Body of pancreas (tissue), 4 donors: Measurements from ENCODE around the gene IDH2. TPM values are rescaled to one million over a fixed set of nuclear protein-coding genes. Genes with fewer than 3 reads are reported as not detected.
A peak's percentile ranks its signal among the peaks of the same experiment; 100 is the strongest.

Experiments
- ATAC-seq: fragments of 150-250 bp; one replicate; pipeline ENCODE4 v1.9.1; 2016
- DNase-seq, 4 donors: peaks; one replicate each; pipeline ENCODE4 v3.0.0-alpha.2; 2019
- H3K27ac ChIP-seq, 4 donors: fragments of 200-600 bp; sonication (generic); 1 replicate in 3 of 4; 2 replicates in 1 of 4; pipeline versions ENCODE4 v1.5.1 to v1.6.1; 2016 to 2019; ENCODE audit warnings: mild to moderate bottlenecking in 1 of 4, mixed read lengths in 1 of 4, moderate library complexity in 1 of 4
- H3K27me3 ChIP-seq, 2 donors: fragments of 200-600 bp; sonication (generic); one replicate each; pipeline ENCODE4 v1.6.0; 2016; ENCODE audit warnings: mild to moderate bottlenecking in 1 of 2
- H3K36me3 ChIP-seq, 2 donors: fragments of 200-600 bp; sonication (generic); replicated peaks in 1 of 2; 2 replicates each; pipeline ENCODE4 v1.5.1; 2016; ENCODE audit warnings: low read depth in 2 of 2; ENCODE audit not compliant: insufficient read depth in 1 of 2
- H3K4me1 ChIP-seq: fragments of 200-600 bp; sonication (generic); one replicate; pipeline ENCODE4 v1.6.0; 2016
- H3K4me3 ChIP-seq, 2 donors: fragments of 200-600 bp; sonication (generic); 1 replicate in 1 of 2; 2 replicates in 1 of 2; pipeline ENCODE4 v1.5.1; 2016 to 2019
- H3K9me3 ChIP-seq, 3 donors: fragments of 200-600 bp; sonication (generic); 1 replicate in 2 of 3; 2 replicates in 1 of 3; pipeline ENCODE4 v1.5.1; 2016
- CTCF ChIP-seq, 7 experiments: fragments of 450-650 bp in 4 of 7; fragments of 200-600 bp in 3 of 7; sonication (generic) in 3 of 7; IDR thresholded peaks; one replicate each; pipeline ENCODE4 v1.5.1; 2016 to 2019; ENCODE audit warnings: antibody characterized with exemption in 7 of 7
- POLR2A ChIP-seq, 3 donors: fragments of 450-650 bp; IDR thresholded peaks; one replicate each; pipeline ENCODE4 v1.6.1; 2016; ENCODE audit warnings: antibody characterized with exemption in 3 of 3, mild to moderate bottlenecking in 2 of 3
- WGBS, 2 donors: methylation state at CpG; one replicate each; pipeline ENCODE4 v1.1.5; 2017; 5-methylcytosine and 5-hydroxymethylcytosine counted together
- intact Hi-C: fragments of 100-400 bp; cut with DNase I; formaldehyde crosslinking; loops from one replicate; pipeline ENCODE4 v1.15.1; 2023
- small RNA-seq: library from RNA; depleted of rRNA; stranded (forward); fragments of <200 nt; gene quantifications from one replicate; pipeline ENCODE3, GENCODE V24; 2016
- total RNA-seq, 2 donors: library from RNA; depleted of rRNA; stranded (reverse); fragments of >200 nt; gene quantifications; one replicate each; pipeline ENCODE4 v1.1.0, GENCODE V29; 2016

IDH2 gene
- total RNA-seq, 2 donors from 2014 or later, result 77.5 to 78.6 TPM

GRCh38 chr15:90033448-90033847 lies 68.8 kb downstream of the IDH2 start:
- peaks cover 88% of the 10 kb centered on the region for H3K4me1 ChIP-seq
- no peaks in the 10 kb centered on the region for H3K27me3 ChIP-seq
- H3K36me3 ChIP-seq, result no peaks in the 10 kb centered on the region
- DNase-seq, result no peak
- TF ChIP-seq POLR2A (IDR thresholded peaks at IDR 0.05), result no peak
- TF ChIP-seq CTCF (IDR thresholded peaks at IDR 0.05), result no peak
- no peaks in the 10 kb centered on the region for H3K9me3 ChIP-seq
- intact Hi-C loops, result no loop called here
- ATAC-seq, result no peak
- WGBS, 2 donors, result 68 to 70% methylated on average over 6 of the region's 6 CpGs
- H3K27ac ChIP-seq, result peak overlapping the region; percentile 25 to 89 (median 64)
- H3K4me3 ChIP-seq, result no peak overlapping the region

Small RNAs within 50 kb of the gene (small RNA-seq; reads per million reads assigned to genes)
- not detected for gene RF00066

Other genes starting within 250 kb of the IDH2 start
- gene AP3S2, start 208.5 kb downstream of the IDH2 start, total RNA-seq, result 10 to 100 TPM; 32.3 to 57.6 TPM
- gene ARPIN, start 189.5 kb downstream of the IDH2 start, total RNA-seq, result 10 to 100 TPM; 23.1 to 40.5 TPM
- gene ZNF710, start 101.1 kb downstream of the IDH2 start, total RNA-seq, result 10 to 100 TPM; 18.1 to 34.5 TPM
- gene SEMA4B, start 98.9 kb upstream of the IDH2 start, total RNA-seq, result 10 to 100 TPM; 42.8 to 63.9 TPM
- 10 to 100 TPM; 36.6 to 59.0 TPM for gene CIB1, start 131.5 kb upstream of the IDH2 start, total RNA-seq
- gene GDPGP1, start 131.7 kb upstream of the IDH2 start, total RNA-seq, result 1 to 10 TPM in 1 of 2 donors, under 1 TPM in 1; 0.33 to 5.2 TPM
- gene TTLL13, start 147.1 kb upstream of the IDH2 start, total RNA-seq, result not detected
- 10 to 100 TPM; 27.4 to 27.8 TPM for gene NGRN, start 163.2 kb upstream of the IDH2 start, total RNA-seq
- gene ZNF774, start 249.8 kb upstream of the IDH2 start, total RNA-seq, result 1 to 10 TPM; 5.7 to 9.6 TPM